Measurements from ENCODE around the gene PPP1R14D. TPM values are rescaled to one million over a fixed set of nuclear protein-coding genes. Genes with fewer than 3 reads are reported as not detected.

Gene PPP1R14D
- total and polyA plus RNA-seq, 2 experiments from 2014 or later, result not detected

DNA sequence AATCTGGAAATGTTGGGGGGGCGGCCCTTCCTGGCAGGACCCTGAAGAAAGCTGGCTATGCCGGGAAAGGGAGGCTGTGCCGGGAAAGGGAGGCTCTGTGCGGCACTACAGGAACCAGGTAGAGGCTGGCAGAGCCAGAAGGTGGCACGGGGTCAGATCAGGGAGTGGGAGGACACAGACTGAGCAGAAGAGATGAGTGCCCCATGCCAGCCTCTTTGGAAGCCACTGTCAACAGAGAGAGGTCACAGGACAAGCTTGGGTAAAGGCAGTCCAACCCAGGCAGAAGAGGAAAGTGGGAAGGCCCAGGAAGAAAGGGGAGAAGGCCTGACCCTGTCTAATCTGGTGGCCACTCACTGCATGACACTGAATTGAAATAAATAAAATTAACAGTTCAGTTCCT, 57.3 kb downstream of the PPP1R14D start (continued):
- TF ChIP-seq, protein P1, sequence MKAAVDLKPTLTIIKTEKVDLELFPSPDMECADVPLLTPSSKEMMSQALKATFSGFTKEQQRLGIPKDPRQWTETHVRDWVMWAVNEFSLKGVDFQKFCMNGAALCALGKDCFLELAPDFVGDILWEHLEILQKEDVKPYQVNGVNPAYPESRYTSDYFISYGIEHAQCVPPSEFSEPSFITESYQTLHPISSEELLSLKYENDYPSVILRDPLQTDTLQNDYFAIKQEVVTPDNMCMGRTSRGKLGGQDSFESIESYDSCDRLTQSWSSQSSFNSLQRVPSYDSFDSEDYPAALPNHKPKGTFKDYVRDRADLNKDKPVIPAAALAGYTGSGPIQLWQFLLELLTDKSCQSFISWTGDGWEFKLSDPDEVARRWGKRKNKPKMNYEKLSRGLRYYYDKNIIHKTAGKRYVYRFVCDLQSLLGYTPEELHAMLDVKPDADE (IDR thresholded peaks at IDR 0.05), result no peak
- TF ChIP-seq STAT1 (IDR thresholded peaks at IDR 0.05; ENCODE audit: unreplicated experiment), result no peak
- TF ChIP-seq, protein P2, sequence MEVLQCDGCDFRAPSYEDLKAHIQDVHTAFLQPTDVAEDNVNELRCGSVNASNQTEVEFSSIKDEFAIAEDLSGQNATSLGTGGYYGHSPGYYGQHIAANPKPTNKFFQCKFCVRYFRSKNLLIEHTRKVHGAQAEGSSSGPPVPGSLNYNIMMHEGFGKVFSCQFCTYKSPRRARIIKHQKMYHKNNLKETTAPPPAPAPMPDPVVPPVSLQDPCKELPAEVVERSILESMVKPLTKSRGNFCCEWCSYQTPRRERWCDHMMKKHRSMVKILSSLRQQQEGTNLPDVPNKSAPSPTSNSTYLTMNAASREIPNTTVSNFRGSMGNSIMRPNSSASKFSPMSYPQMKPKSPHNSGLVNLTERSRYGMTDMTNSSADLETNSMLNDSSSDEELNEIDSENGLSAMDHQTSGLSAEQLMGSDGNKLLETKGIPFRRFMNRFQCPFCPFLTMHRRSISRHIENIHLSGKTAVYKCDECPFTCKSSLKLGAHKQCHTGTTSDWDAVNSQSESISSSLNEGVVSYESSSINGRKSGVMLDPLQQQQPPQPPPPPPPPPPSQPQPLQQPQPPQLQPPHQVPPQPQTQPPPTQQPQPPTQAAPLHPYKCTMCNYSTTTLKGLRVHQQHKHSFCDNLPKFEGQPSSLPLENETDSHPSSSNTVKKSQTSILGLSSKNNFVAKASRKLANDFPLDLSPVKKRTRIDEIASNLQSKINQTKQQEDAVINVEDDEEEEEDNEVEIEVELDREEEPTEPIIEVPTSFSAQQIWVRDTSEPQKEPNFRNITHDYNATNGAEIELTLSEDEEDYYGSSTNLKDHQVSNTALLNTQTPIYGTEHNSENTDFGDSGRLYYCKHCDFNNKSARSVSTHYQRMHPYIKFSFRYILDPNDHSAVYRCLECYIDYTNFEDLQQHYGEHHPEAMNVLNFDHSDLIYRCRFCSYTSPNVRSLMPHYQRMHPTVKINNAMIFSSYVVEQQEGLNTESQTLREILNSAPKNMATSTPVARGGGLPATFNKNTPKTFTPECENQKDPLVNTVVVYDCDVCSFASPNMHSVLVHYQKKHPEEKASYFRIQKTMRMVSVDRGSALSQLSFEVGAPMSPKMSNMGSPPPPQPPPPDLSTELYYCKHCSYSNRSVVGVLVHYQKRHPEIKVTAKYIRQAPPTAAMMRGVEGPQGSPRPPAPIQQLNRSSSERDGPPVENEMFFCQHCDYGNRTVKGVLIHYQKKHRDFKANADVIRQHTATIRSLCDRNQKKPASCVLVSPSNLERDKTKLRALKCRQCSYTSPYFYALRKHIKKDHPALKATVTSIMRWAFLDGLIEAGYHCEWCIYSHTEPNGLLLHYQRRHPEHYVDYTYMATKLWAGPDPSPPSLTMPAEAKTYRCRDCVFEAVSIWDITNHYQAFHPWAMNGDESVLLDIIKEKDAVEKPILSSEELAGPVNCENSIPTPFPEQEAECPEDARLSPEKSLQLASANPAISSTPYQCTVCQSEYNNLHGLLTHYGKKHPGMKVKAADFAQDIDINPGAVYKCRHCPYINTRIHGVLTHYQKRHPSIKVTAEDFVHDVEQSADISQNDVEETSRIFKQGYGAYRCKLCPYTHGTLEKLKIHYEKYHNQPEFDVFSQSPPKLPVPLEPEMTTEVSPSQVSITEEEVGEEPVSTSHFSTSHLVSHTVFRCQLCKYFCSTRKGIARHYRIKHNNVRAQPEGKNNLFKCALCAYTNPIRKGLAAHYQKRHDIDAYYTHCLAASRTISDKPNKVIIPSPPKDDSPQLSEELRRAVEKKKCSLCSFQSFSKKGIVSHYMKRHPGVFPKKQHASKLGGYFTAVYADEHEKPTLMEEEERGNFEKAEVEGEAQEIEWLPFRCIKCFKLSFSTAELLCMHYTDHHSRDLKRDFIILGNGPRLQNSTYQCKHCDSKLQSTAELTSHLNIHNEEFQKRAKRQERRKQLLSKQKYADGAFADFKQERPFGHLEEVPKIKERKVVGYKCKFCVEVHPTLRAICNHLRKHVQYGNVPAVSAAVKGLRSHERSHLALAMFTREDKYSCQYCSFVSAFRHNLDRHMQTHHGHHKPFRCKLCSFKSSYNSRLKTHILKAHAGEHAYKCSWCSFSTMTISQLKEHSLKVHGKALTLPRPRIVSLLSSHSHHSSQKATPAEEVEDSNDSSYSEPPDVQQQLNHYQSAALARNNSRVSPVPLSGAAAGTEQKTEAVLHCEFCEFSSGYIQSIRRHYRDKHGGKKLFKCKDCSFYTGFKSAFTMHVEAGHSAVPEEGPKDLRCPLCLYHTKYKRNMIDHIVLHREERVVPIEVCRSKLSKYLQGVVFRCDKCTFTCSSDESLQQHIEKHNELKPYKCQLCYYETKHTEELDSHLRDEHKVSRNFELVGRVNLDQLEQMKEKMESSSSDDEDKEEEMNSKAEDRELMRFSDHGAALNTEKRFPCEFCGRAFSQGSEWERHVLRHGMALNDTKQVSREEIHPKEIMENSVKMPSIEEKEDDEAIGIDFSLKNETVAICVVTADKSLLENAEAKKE (CRISPR knock-in tag; IDR thresholded peaks at IDR 0.05), result no peak

DNA sequence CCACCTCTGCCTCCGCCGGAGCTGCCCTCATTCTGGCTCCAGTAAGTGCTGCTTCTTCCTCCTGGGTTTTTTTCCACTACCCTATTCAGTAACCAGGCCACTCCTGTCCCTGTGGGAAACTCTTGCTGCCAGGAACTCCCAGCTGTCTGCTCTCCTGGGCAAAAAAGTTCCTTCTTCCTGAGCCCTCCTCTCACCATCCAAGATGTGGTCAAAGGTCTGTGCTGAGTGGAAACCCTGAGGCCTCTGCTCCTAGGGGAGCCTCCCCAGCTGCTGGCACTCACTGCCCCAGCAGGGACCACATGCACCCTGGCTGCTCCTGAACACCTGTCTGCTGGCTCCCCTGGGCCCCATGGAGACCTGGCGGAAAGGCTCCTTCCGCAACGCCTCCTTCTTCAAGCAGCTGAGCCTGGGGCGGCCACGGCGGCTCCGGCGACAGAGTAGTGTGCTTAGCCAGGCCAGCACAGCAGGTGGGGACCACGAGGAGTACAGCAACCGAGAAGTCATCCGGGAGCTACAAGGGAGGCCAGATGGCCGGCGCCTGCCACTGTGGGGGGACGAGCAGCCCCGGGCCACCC, 58.3 kb downstream of the PPP1R14D start:
- no peak for ATAC-seq
- no peaks in the 10 kb centered on the region for H3K79me2 ChIP-seq (replicated peaks; ENCODE audit: insufficient read depth)

More for the DNA sequence above, 58.3 kb downstream of the PPP1R14D start:
- Histone ChIP-seq H3K4me1 (ENCODE audit: insufficient read depth) (peaks cover 6% of the 10 kb centered on the region; the same call in 1 of the 2 replicates), H3F3A (replicated peaks; ENCODE audit: low read depth) (no peaks in the 10 kb centered on the region; the same call in none of the 2 replicates), H3K27me3 (ENCODE audit: insufficient read depth) (no peaks in the 10 kb centered on the region), H3K4me3 (no peak overlapping the region), H3K9me2 (ENCODE audit: insufficient read depth) (no peaks in the 10 kb centered on the region), H3K36me3 (ENCODE audit: insufficient read depth) (no peaks in the 10 kb centered on the region), H3K27ac (ENCODE audit: low read depth) (no peak overlapping the region), H3K4me2 (no peak overlapping the region), H4K20me1 (replicated peaks; ENCODE audit: insufficient read depth) (no peaks in the 10 kb centered on the region), H2AFZ (no peak overlapping the region)
- Mint-ChIP-seq H3K36me3 (ENCODE audit: low read depth) (peaks cover 10% of the 10 kb centered on the region), H3K4me1 (peaks cover 34% of the 10 kb centered on the region), H3K27me3 (ENCODE audit: insufficient read depth, low read depth, poor library complexity) (peaks cover 18% of the 10 kb centered on the region), H3K27ac (no peak overlapping the region; the same call in 1 of the 2 replicates), H3K9me3 (no peaks in the 10 kb centered on the region), H3K4me3 (no peak overlapping the region)
- no peak for DNase-seq (ENCODE audit: low spot score)
- TF ChIP-seq ZNF114 (CRISPR knock-in tag; IDR thresholded peaks at IDR 0.05), result no peak
- TF ChIP-seq, protein P2 (CRISPR knock-in tag; IDR thresholded peaks at IDR 0.05), result no peak
- TF ChIP-seq EZH2 (IDR thresholded peaks at IDR 0.05; ENCODE audit: low read depth, unreplicated experiment), result no peak
- TF ChIP-seq JUNB (IDR thresholded peaks at IDR 0.05; ENCODE audit: unreplicated experiment), result no peak

All from GM23338 (cell line).